ENCODE results near the gene SOX8. TPM values are rescaled to one million over a fixed set of nuclear protein-coding genes. Genes with fewer than 3 reads are reported as not detected.

The SOX8 gene
- total RNA-seq, 1 experiment from 2014 or later: 1.4 TPM

GRCh38 chr16:965487-965886 lies 16.1 kb upstream of the SOX8 start:
- Histone ChIP-seq H3K36me3 (ENCODE audit: insufficient read depth, low read length, poor library complexity, severe bottlenecking) (peaks cover 6% of the 10 kb centered on the region), H3K27ac (ENCODE audit: low read depth, low read length, poor library complexity, severe bottlenecking) (no peak overlapping the region), H3K9me3 (ENCODE audit: low read depth, low read length, poor library complexity, severe bottlenecking) (peaks cover 5% of the 10 kb centered on the region), H3K4me3 (ENCODE audit: low read depth, low read length, poor library complexity, severe bottlenecking) (no peak overlapping the region), H3K27me3 (replicated peaks; ENCODE audit: insufficient read depth, low read depth, low read length, poor library complexity) (no peaks in the 10 kb centered on the region), H3K4me1 (ENCODE audit: insufficient read depth, low read length, poor library complexity, severe bottlenecking) (peaks cover 12% of the 10 kb centered on the region)
- CTCF ChIA-PET: no interaction called here
- POLR2A ChIA-PET (ENCODE audit: low non-redundant PET): no interaction called here
- no TSS peak for BruUV-seq (replicated peaks)
- intact Hi-C loops (cut with micrococcal nuclease; ENCODE audit: unreplicated experiment): no loop called here
- TF ChIP-seq CTCF (conservative IDR thresholded peaks at IDR 0.05; ENCODE audit: low read depth, low read length) (no peak), EZH2 (IDR thresholded peaks at IDR 0.05; ENCODE audit: borderline replicate concordance, low read depth, low read length, poor library complexity, severe bottlenecking) (no peak)
- no peak for DNase-seq (ENCODE audit: low spot score)

GRCh38 chr16:966035-966434 lies 15.5 kb upstream of the SOX8 start:
- H3K27me3 ChIP-seq (replicated peaks; ENCODE audit: insufficient read depth, low read depth, low read length, poor library complexity): no peaks in the 10 kb centered on the region
- DNase-seq (ENCODE audit: low spot score): no peak
- BruUV-seq (replicated peaks): no TSS peak
- ChIA-PET CTCF (no interaction called here), POLR2A (ENCODE audit: low non-redundant PET) (no interaction called here)
- no peak overlapping the region for H3K27ac ChIP-seq (ENCODE audit: low read depth, low read length, poor library complexity, severe bottlenecking)
- H3K4me3 ChIP-seq (ENCODE audit: low read depth, low read length, poor library complexity, severe bottlenecking): no peak overlapping the region
- H3K36me3 ChIP-seq (ENCODE audit: insufficient read depth, low read length, poor library complexity, severe bottlenecking): peaks cover 6% of the 10 kb centered on the region
- intact Hi-C loops (cut with micrococcal nuclease; ENCODE audit: unreplicated experiment): no loop called here
- TF ChIP-seq EZH2 (IDR thresholded peaks at IDR 0.05; ENCODE audit: borderline replicate concordance, low read depth, low read length, poor library complexity, severe bottlenecking) (no peak), CTCF (conservative IDR thresholded peaks at IDR 0.05; ENCODE audit: low read depth, low read length) (no peak)
- H3K9me3 ChIP-seq (ENCODE audit: low read depth, low read length, poor library complexity, severe bottlenecking): peaks cover 5% of the 10 kb centered on the region
- H3K4me1 ChIP-seq (ENCODE audit: insufficient read depth, low read length, poor library complexity, severe bottlenecking): peaks cover 12% of the 10 kb centered on the region

- CTCF ChIA-PET: no interaction called here
These were observed 15.1 kb upstream of the SOX8 start for GRCh38 chr16:966505-966904.

More at GRCh38 chr16:966505-966904, 15.1 kb upstream of the SOX8 start:
- TF ChIP-seq EZH2 (IDR thresholded peaks at IDR 0.05; ENCODE audit: borderline replicate concordance, low read depth, low read length, poor library complexity, severe bottlenecking): no peak
- no peak for TF ChIP-seq CTCF (conservative IDR thresholded peaks at IDR 0.05; ENCODE audit: low read depth, low read length)
- POLR2A ChIA-PET (ENCODE audit: low non-redundant PET): no interaction called here
- intact Hi-C loops (cut with micrococcal nuclease; ENCODE audit: unreplicated experiment): no loop called here
- Histone ChIP-seq H3K27ac (ENCODE audit: low read depth, low read length, poor library complexity, severe bottlenecking) (no peak overlapping the region), H3K9me3 (ENCODE audit: low read depth, low read length, poor library complexity, severe bottlenecking) (peaks cover 5% of the 10 kb centered on the region), H3K4me1 (ENCODE audit: insufficient read depth, low read length, poor library complexity, severe bottlenecking) (peaks cover 12% of the 10 kb centered on the region), H3K27me3 (replicated peaks; ENCODE audit: insufficient read depth, low read depth, low read length, poor library complexity) (no peaks in the 10 kb centered on the region), H3K4me3 (ENCODE audit: low read depth, low read length, poor library complexity, severe bottlenecking) (no peak overlapping the region), H3K36me3 (ENCODE audit: insufficient read depth, low read length, poor library complexity, severe bottlenecking) (peaks cover 6% of the 10 kb centered on the region)
- DNase-seq (ENCODE audit: low spot score): no peak
- BruUV-seq (replicated peaks): no TSS peak
